ENCODE results near the gene FBXO41.

The FBXO41 gene

DNA sequence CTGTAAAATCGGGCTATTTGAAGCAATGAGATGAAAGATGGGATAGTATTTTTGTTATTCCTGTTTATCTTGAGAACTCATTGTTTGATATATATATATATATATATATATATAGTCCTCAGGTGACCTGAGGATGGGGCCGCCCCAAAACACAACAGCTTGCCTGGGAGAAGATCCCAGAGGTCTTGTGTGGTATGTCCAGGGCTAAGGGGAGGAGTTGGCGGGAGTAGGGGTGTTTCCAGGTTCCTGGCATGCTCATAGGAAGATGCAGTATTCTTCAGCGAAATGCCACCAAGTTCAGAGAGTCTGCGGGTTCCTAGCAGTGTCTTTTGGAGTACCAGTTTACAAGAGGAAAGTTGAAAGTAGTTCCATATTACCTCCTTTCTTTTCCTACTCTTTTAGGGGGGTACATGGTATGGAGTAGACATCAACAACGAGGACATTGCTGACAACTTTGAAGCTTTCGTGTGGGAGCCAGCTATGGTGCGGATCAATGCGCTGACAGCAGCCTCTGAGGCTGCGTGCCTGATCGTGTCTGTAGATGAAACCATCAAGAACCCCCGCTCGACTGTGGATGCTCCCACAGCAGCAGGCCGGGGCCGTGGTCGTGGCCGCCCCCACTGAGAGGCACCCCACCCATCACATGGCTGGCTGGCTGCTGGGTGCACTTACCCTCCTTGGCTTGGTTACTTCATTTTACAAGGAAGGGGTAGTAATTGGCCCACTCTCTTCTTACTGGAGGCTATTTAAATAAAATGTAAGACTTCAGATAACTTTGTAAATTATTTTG, 31.8 kb downstream of the FBXO41 start:
- TF ChIP-seq PAX5 (IDR thresholded peaks at IDR 0.05; ENCODE audit: insufficient read depth, low read length, severe bottlenecking) (no peak), POLR2A (IDR thresholded peaks at IDR 0.05; ENCODE audit: low read depth, low read length) (no peak), POU2F2 (IDR thresholded peaks at IDR 0.05; ENCODE audit: low read depth, low read length) (no peak), TAF1 (IDR thresholded peaks at IDR 0.05; ENCODE audit: low read depth, low read length) (no peak)
- FAIRE-seq (no peak), DNase-seq (ENCODE audit: insufficient read length, low spot score) (no peak)

DNA sequence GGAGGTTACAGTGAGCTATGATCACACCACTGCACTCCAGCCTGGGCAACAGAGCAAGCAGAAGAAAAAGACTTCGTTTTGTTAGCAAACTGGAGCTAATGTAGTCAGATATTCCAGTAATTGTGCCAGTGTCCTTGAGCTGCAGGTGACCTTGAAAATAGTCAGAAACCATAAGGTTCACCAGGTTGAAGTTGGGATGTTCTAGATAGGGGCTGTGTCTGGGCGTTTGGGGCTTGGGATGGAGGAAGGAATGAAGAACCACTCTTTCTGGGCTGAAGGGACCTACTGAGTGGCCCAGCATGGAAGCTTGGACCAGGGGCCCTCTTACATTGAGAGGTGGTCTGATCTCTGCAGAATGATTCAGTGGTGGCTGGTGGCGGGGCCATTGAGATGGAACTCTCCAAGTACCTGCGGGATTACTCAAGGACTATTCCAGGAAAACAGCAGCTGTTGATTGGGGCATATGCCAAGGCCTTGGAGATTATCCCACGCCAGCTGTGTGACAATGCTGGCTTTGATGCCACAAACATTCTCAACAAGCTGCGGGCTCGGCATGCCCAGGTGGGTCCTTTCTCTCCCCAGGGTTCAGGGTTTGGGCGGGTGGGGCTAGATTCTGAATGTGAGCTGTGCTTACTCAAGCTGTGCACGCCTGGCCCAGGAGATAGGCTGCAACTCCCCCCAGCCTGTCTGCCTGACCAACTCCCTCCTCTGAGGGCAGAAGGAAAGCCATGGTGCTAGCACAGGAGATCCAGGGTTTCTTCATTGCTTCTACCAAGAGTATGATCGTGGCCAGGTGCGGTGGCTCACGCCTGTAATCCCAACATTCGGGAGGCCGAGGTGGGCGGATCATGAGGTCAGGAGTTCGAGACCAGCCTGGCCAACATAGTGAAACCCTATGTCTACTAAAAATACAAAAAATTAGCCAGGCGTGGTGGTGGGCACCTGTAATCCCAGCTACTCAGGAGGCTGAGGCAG, 33.1 kb downstream of the FBXO41 start:
- DNase-seq (ENCODE audit: insufficient read length, low spot score) (no peak), FAIRE-seq (no peak)
- TF ChIP-seq POU2F2 (IDR thresholded peaks at IDR 0.05; ENCODE audit: low read depth, low read length): no peak

DNA sequence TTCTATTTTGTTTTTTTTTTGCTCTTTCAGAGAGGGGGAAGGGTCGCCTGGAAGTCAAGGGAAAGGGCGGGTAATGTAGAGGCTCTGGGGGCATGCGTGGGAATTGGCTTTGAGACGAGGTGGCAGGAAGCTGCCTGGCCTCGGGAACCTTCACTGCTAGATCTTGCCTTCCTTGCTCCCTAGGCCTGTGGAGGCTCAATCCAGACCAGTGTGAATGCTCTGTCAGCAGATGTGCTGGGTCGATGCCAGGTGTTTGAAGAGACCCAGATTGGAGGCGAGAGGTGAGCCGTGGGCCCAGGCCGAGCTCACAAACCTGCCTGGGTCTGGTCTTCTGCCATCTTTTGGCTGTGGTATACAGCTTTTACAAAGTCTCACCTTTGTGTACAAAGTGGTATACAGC, 34.6 kb downstream of the FBXO41 start:
- no peak for DNase-seq (ENCODE audit: insufficient read length, low spot score)
- no peak for FAIRE-seq
- no peak for TF ChIP-seq PAX5 (IDR thresholded peaks at IDR 0.05; ENCODE audit: insufficient read depth, low read length, severe bottlenecking)
- no peak for TF ChIP-seq TAF1 (IDR thresholded peaks at IDR 0.05; ENCODE audit: low read depth, low read length)
- no peak for TF ChIP-seq POLR2AphosphoS5 (IDR thresholded peaks at IDR 0.05; ENCODE audit: low read depth, low read length)
- no peak for TF ChIP-seq POU2F2 (IDR thresholded peaks at IDR 0.05; ENCODE audit: low read depth, low read length)
- TF ChIP-seq POLR2A (IDR thresholded peaks at IDR 0.05; ENCODE audit: low read depth, low read length): no peak
- no peak for TF ChIP-seq SPI1 (IDR thresholded peaks at IDR 0.05; ENCODE audit: low read depth, low read length)

DNA sequence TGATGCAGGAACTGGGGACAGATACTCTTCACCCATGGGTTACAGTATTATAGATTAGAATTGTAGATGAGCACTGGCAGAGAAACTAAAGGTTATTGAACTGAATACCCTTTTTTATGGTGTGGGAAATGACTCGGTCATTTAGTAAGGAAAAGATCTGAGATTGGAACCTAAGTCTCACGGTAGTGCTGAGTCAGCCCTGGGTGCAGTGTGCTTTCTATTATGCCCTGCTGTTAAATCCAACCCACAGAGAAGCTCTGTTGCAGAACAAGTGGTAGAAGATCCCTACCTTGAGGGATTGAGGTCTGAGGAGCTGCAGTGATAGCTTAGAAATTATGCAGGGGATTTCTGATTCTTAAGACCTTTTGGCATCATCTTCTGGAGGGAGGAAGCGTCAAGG, 37.4 kb downstream of the FBXO41 start:
- no peak for TF ChIP-seq POLR2AphosphoS5 (IDR thresholded peaks at IDR 0.05; ENCODE audit: low read depth, low read length)
- TF ChIP-seq TAF1 (IDR thresholded peaks at IDR 0.05; ENCODE audit: low read depth, low read length): no peak
- no peak for TF ChIP-seq PAX5 (IDR thresholded peaks at IDR 0.05; ENCODE audit: insufficient read depth, low read length, severe bottlenecking)
- TF ChIP-seq SPI1 (IDR thresholded peaks at IDR 0.05; ENCODE audit: low read depth, low read length): no peak
- no peak for TF ChIP-seq POU2F2 (IDR thresholded peaks at IDR 0.05; ENCODE audit: low read depth, low read length)
- TF ChIP-seq POLR2A (IDR thresholded peaks at IDR 0.05; ENCODE audit: low read depth, low read length): no peak
- DNase-seq (ENCODE audit: insufficient read length, low spot score) (no peak), FAIRE-seq (no peak)

DNA sequence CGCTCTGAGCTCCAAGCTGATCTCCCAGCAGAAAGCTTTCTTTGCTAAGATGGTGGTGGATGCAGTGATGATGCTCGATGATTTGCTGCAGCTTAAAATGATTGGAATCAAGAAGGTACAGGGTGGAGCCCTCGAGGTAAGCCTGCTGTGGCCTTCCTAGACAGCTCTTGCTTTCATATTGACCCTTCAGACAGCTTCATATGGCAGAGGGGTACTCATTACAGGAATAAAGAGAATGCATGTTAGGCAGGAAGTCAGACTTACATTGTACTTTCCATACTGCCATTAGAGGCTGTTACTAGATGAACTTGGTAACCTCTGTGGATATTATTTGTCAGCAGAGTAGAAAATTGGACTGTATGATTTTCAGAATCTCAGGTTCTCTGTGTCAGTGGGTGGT, 39.7 kb downstream of the FBXO41 start:
- no peak for FAIRE-seq
- DNase-seq (ENCODE audit: insufficient read length, low spot score): no peak
- no peak for TF ChIP-seq POLR2AphosphoS5 (IDR thresholded peaks at IDR 0.05; ENCODE audit: low read depth, low read length)
- no peak for TF ChIP-seq PAX5 (IDR thresholded peaks at IDR 0.05; ENCODE audit: insufficient read depth, low read length, severe bottlenecking)
- TF ChIP-seq POLR2A (IDR thresholded peaks at IDR 0.05; ENCODE audit: low read depth, low read length): no peak
- TF ChIP-seq SPI1 (IDR thresholded peaks at IDR 0.05; ENCODE audit: low read depth, low read length): no peak

DNA sequence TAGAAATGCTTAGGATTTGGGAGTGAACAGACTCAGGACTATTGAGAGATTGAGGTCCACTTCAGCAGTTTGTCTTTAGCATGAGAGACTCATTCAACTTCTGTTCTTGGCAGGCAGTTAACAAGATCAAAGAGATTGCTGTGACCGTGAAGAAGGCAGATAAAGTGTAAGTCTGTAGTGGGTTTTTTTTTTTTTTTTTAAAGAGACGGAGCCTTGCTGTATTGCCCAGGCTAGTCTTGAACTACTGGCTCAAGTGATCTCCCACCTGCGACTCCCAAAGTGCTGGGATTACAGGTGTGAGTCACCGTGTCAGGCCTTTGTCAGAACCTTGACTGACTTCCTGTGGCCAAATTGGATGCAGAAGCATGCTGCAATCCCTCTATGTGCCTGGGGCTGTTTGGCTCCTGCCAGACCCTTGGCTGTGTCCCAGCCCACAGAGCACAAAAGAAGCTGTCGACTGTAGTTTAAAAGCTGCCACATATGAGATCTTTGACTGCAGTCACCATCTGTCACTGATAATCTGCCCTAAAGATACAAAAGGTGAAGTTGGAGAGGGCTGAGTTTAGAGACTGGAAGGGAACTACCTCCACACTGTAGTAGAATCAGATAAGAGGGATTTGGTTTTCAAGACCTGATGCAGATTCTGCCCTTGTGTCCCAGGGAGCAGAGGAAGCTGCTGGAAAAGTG, 40.3 kb downstream of the FBXO41 start:
- no peak for TF ChIP-seq SPI1 (IDR thresholded peaks at IDR 0.05; ENCODE audit: low read depth, low read length)
- TF ChIP-seq PAX5 (IDR thresholded peaks at IDR 0.05; ENCODE audit: insufficient read depth, low read length, severe bottlenecking): no peak
- no peak for TF ChIP-seq POLR2A (IDR thresholded peaks at IDR 0.05; ENCODE audit: low read depth, low read length)
- no peak for TF ChIP-seq POU2F2 (IDR thresholded peaks at IDR 0.05; ENCODE audit: low read depth, low read length)
- TF ChIP-seq TAF1 (IDR thresholded peaks at IDR 0.05; ENCODE audit: low read depth, low read length): no peak
- no peak for TF ChIP-seq POLR2AphosphoS5 (IDR thresholded peaks at IDR 0.05; ENCODE audit: low read depth, low read length)
- DNase-seq (ENCODE audit: insufficient read length, low spot score): no peak
- FAIRE-seq: no peak

DNA sequence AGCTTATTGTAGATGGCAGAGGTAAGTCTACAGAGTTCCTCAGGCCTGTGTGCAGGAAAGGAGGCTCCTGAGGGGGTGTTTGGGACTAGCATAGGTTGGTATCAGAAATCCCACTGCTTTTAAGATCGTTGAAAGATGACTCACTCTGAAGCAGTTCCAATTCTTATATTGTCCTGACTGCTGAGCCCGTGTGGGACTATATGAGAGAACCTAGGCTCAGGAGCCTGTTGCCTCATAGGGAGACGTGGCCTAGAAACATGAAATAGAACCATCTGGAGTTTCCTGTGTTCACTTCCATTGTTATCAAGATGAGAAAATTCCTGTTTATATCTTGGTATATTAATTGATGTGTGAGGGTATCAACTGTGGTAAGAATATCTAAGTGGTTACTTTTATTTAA, 44.5 kb downstream of the FBXO41 start:
- DNase-seq (ENCODE audit: insufficient read length, low spot score) (no peak), FAIRE-seq (no peak)
- TF ChIP-seq POLR2A (IDR thresholded peaks at IDR 0.05; ENCODE audit: low read depth, low read length) (no peak), SPI1 (IDR thresholded peaks at IDR 0.05; ENCODE audit: low read depth, low read length) (no peak), POU2F2 (IDR thresholded peaks at IDR 0.05; ENCODE audit: low read depth, low read length) (no peak), TAF1 (IDR thresholded peaks at IDR 0.05; ENCODE audit: low read depth, low read length) (no peak), POLR2AphosphoS5 (IDR thresholded peaks at IDR 0.05; ENCODE audit: low read depth, low read length) (no peak), PAX5 (IDR thresholded peaks at IDR 0.05; ENCODE audit: insufficient read depth, low read length, severe bottlenecking) (no peak)

DNA sequence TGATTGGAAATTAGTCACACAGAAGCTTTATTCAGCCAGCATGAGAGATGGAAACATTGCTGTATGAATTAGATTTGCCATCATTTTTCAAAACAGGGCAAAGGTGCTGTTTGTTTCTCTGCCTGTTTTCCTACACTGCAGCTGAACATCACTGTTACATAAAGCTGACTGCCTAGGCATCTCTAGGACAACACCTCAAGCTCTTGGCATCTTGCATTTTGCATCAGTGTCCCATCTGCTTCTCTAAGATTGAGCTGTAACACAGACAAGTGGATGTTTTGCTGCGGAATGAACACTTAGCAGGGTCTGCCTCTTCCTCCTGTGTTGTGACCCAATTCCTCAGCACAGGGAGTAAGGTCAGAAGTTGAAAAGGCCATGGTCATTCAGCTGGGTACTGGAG, 45.3 kb downstream of the FBXO41 start:
- no peak for TF ChIP-seq PAX5 (IDR thresholded peaks at IDR 0.05; ENCODE audit: insufficient read depth, low read length, severe bottlenecking)
- TF ChIP-seq POLR2A (IDR thresholded peaks at IDR 0.05; ENCODE audit: low read depth, low read length): no peak
- no peak for TF ChIP-seq POLR2AphosphoS5 (IDR thresholded peaks at IDR 0.05; ENCODE audit: low read depth, low read length)
- no peak for TF ChIP-seq TAF1 (IDR thresholded peaks at IDR 0.05; ENCODE audit: low read depth, low read length)
- no peak for TF ChIP-seq POU2F2 (IDR thresholded peaks at IDR 0.05; ENCODE audit: low read depth, low read length)
- TF ChIP-seq SPI1 (IDR thresholded peaks at IDR 0.05; ENCODE audit: low read depth, low read length): no peak
- DNase-seq (ENCODE audit: insufficient read length, low spot score): no peak
- FAIRE-seq: no peak

DNA sequence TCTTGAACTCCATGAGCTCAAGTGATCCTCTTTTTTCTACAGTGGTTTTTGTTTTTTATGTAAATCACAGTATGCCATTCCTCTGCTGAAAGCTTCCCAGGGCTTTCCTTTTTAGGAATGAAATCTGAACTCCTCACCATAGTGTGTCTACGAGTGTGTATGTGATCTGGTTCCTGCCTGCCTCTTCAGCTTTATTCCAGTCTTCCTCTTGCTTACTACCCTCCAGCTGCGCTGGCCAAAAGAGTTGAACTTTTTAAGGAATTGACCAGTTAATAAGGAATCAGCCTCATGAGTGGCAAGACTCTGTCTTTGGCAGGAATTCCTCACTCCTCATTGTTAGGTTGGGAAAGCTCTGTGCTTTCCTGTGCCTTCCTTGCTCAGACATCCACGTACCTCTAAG, 46.1 kb downstream of the FBXO41 start:
- DNase-seq (ENCODE audit: insufficient read length, low spot score) (no peak), FAIRE-seq (no peak)

More for the DNA sequence above, 46.1 kb downstream of the FBXO41 start:
- TF ChIP-seq SPI1 (IDR thresholded peaks at IDR 0.05; ENCODE audit: low read depth, low read length) (no peak), TAF1 (IDR thresholded peaks at IDR 0.05; ENCODE audit: low read depth, low read length) (no peak), PAX5 (IDR thresholded peaks at IDR 0.05; ENCODE audit: insufficient read depth, low read length, severe bottlenecking) (no peak), POU2F2 (IDR thresholded peaks at IDR 0.05; ENCODE audit: low read depth, low read length) (no peak), POLR2A (IDR thresholded peaks at IDR 0.05; ENCODE audit: low read depth, low read length) (no peak), POLR2AphosphoS5 (IDR thresholded peaks at IDR 0.05; ENCODE audit: low read depth, low read length) (no peak)

All from GM12891 (cell line).